Kidney (tissue), 22 donors: Measurements from ENCODE around the gene NEU3. TPM values are rescaled to one million over a fixed set of nuclear protein-coding genes. Genes with fewer than 3 reads are reported as not detected.
A peak's percentile ranks its signal among the peaks of the same experiment; 100 is the strongest.

Experiments used
- DNase-seq, 5 donors: peaks; one replicate each; pipeline ENCODE4 v3.0.0-alpha.2; 2013 to 2020
- FAIRE-seq: peaks from 2 replicates; lab custom pipeline; 2012; peaks lifted over from hg19 to GRCh38; lab: Jason Lieb, UNC
- H3K27ac ChIP-seq, 2 donors: one replicate each; pipeline ENCODE4 v1.7.0; 2013; ENCODE audit warnings: low read depth in 2 of 2, low read length in 2 of 2, inconsistent platforms in 1 of 2
- H3K27me3 ChIP-seq: one replicate; pipeline ENCODE4 v1.7.1; 2013; ENCODE audit warnings: low read length, inconsistent platforms; ENCODE audit not compliant: control insufficient read depth, insufficient read depth
- H3K36me3 ChIP-seq, 3 donors: one replicate each; pipeline versions ENCODE4 v1.7.0 to v1.7.1; 2013; ENCODE audit warnings: low read length in 3 of 3, control low read depth in 1 of 3, inconsistent platforms in 1 of 3; ENCODE audit not compliant: insufficient read depth in 3 of 3, control insufficient read depth in 2 of 3
- H3K4me1 ChIP-seq, 3 donors: one replicate each; pipeline versions ENCODE4 v1.7.0 to v1.7.1; 2013; ENCODE audit warnings: low read length in 3 of 3, inconsistent platforms in 1 of 3, low read depth in 1 of 3; ENCODE audit not compliant: control insufficient read depth in 2 of 3, insufficient read depth in 2 of 3
- H3K4me3 ChIP-seq, 3 donors: one replicate each; pipeline versions ENCODE4 v1.7.0 to v1.8.1; 2013; ENCODE audit warnings: low read length in 3 of 3, control low read depth in 1 of 3, inconsistent platforms in 1 of 3
- H3K9ac ChIP-seq, 3 donors: one replicate each; pipeline versions ENCODE4 v1.7.0 to v1.7.1; 2013; ENCODE audit warnings: low read length in 3 of 3, control low read depth in 1 of 3, inconsistent platforms in 1 of 3
- H3K9me3 ChIP-seq, 3 donors: one replicate each; pipeline versions ENCODE4 v1.7.0 to v1.7.1; 2013; ENCODE audit warnings: low read length in 3 of 3, control low read depth in 1 of 3, inconsistent platforms in 1 of 3; ENCODE audit not compliant: control insufficient read depth in 2 of 3, insufficient read depth in 1 of 3
- CTCF ChIP-seq: IDR thresholded peaks from 3 replicates; pipeline ENCODE4 v1.5.1; 2012; ENCODE audit warnings: mild to moderate bottlenecking, moderate library complexity, borderline replicate concordance; ENCODE audit not compliant: insufficient read depth; ENCODE audit errors: extremely low read depth
- intact Hi-C: fragments of 100-400 bp; cut with DNase I; formaldehyde crosslinking; loops from one replicate; pipeline ENCODE4 v1.11.1; 2022
- long read RNA-seq, 10 donors: library from polyadenylated mRNA in 1 of 10; unstranded in 1 of 10; transcript quantifications; one replicate each; pipeline ENCODE4 v2.0.0 and lab custom pipeline, GENCODE V29; 2021 to 2026
- polyA plus RNA-seq: library from polyadenylated mRNA; stranded (reverse); fragments of 350-450 nt; fragmentation: Illumina TruSeq; extraction: RNeasy Lipid Tissue Mini Kit (QIAGEN cat#74804); gene quantifications from one replicate; pipeline ENCODE4 v1.2.3, GENCODE V29; 2014; ENCODE audit warnings: low read depth, low replicate concordance; ENCODE audit not compliant: insufficient read depth
- total RNA-seq: library from RNA; stranded (reverse); fragmentation: NEBNext Ultra II Directional; extraction: Animal tissue kit (Norgen Biotek cat#: 25700); gene quantifications from one replicate; pipeline ENCODE4 v1.2.1, GENCODE V29; 2021
- donor health status: control.
- donor health status: control.
- donor health status: control.
- donor health status: control.
- donor health status: control.
- donor health status: DM: yes; HTN: yes; CAD: no.
- donor health status: Normal renal cell carcinoma (clear cell type).

The NEU3 gene
- total RNA-seq (13.2 TPM), polyA plus RNA-seq (2.8 TPM)
- long read RNA-seq, donor 1, partial matches to known transcripts, result 0 of 1 reads
- long read RNA-seq, donor 1, other reads (novel, unspliced or antisense), result 0 of 1 reads
- long read RNA-seq, donor 2, result 0 reads
- long read RNA-seq, donor 3, result 0 reads
- long read RNA-seq, donor 4, full-length matches to known transcripts, result 2 of 2 reads
- long read RNA-seq, donor 4, partial matches to known transcripts, result 0 of 2 reads
- long read RNA-seq, donor 4, other reads (novel, unspliced or antisense), result 0 of 2 reads
- long read RNA-seq, donor 5, result 0 reads
- long read RNA-seq, donor 6, result 0 reads
- long read RNA-seq, donor 7, partial matches to known transcripts, result 1 of 5 reads
- long read RNA-seq, donor 7, other reads (novel, unspliced or antisense), result 3 of 5 reads
- long read RNA-seq, donor 8, result 0 reads
- long read RNA-seq, donor 9, result 0 reads
- long read RNA-seq, donor 10, result 0 reads

DNA sequence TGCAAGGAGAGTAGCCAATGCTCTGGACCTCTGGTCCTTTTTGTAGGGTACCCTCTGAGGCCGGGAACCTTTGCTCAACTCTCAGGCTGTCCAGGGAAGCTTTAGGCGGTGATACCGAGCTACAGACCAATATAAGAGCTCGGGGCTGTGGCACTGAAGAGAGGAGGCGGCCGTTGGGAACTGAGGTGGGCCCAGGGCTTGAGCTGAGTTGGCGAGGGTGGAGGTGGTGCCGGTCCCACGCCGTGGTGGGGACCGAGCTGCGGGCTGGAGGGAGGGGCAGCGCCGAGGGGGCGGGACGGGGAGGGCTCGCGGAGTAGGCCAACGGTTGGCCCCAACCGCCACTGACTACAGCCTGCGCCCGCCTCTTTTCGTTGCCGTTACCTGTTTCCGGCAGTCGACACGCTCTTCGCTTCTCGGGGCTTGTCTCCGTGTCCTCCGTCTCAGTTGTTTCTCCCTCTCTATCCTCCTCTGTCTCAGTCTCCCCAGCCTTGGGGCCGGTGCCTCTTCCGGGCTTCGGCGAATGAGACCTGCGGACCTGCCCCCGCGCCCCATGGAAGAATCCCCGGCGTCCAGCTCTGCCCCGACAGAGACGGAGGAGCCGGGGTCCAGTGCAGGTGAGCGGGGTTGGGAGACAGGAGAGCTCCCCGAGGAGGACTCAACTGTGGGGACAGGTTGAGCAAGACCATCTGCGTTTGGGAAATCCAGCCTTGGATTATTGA, at the start of gene NEU3:
TSS of gene NEU3 (plus strand) at position 393 of the 719 bp plus-strand sequence. CDS start at position 521, 128 bp downstream.
- Histone ChIP-seq H3K36me3 (no peaks in the 10 kb centered on the region), H3K4me1 (peaks cover 0 to 11% (median 2%) of the 10 kb centered on the region in 3 donors), H3K9me3 (no peaks in the 10 kb centered on the region), H3K9ac (peak within 1 kb of the TSS; percentile 49 to 83 (median 67)), H3K27ac (peak within 1 kb of the TSS; percentile 28 to 38), H3K4me3 (peak within 1 kb of the TSS; percentile 58 to 86 (median 82)), H3K27me3 (no peaks in the 10 kb centered on the region)
- DNase-seq (peak; percentile 75 to 92 (median 84)), FAIRE-seq (no peak)
- intact Hi-C loops, result no loop called here
- no peak for TF ChIP-seq CTCF

- no peak for TF ChIP-seq CTCF
- Histone ChIP-seq H3K4me3 (no peak overlapping the region), H3K4me1 (no peaks in the 10 kb centered on the region), H3K9ac (no peak overlapping the region), H3K27ac (no peak overlapping the region), H3K27me3 (no peaks in the 10 kb centered on the region), H3K36me3 (peaks cover 5 to 23% (median 22%) of the 10 kb centered on the region in 3 donors), H3K9me3 (no peaks in the 10 kb centered on the region)
- no peak for DNase-seq
- intact Hi-C loops, result no loop called here
- FAIRE-seq, result no peak
Observed at GRCh38 chr11:74941492-74941891, 47.2 kb upstream of the NEU3 start.

DNA sequence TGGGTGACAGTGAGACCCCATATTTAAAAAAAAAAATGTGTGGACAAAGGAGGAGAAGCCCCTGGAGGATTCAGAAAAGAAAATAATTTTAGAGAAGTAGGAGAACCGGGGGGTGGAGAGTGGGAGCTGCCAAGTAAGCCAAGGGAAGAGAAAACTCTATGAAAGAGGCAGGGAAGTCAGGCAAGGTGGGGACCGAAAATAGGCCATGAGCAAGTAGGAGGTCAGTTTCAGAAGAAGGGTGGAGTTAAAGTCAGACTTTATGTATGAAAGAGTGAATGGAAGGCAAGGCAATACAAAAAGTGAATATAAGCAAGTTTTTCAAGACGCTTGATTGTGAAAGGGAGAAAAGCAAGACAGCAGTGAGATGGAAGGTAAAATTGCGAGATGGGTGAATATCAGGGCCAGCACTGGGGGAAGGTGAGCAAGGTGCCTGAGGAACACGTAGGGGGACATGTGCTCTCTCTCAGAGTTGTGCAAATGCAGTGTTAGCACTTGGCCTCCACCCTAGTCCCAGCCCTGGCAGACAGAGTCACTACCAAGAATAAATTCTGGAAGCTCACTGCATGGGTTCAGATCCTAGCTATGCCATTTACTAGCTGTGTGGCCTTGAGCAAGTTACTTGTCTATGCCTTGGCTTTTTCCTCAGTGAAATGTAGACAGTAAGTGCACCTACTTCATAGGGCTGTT, 46.5 kb upstream of the NEU3 start:
- H3K9me3 ChIP-seq, result no peaks in the 10 kb centered on the region
- no peak overlapping the region for H3K4me3 ChIP-seq
- no peaks in the 10 kb centered on the region for H3K4me1 ChIP-seq
- H3K27ac ChIP-seq, result no peak overlapping the region
- intact Hi-C loops, result no loop called here
- H3K36me3 ChIP-seq, result peaks cover 0 to 21% (median 15%) of the 10 kb centered on the region in 3 donors
- FAIRE-seq (no peak), DNase-seq (no peak)
- no peaks in the 10 kb centered on the region for H3K27me3 ChIP-seq
- no peak for TF ChIP-seq CTCF
- no peak overlapping the region for H3K9ac ChIP-seq
